IPS-20b (cell line): ENCODE measurements around the gene DRD4.

Experiments used
- H3K27ac ChIP-seq: one replicate; pipeline ENCODE4 v1.5.1; 2013; ENCODE audit warnings: low read length
- H3K27me3 ChIP-seq: 2 replicates; pipeline ENCODE4 v1.6.1; 2013; ENCODE audit warnings: mild to moderate bottlenecking, low read length, inconsistent platforms; ENCODE audit not compliant: insufficient read depth
- H3K36me3 ChIP-seq: 2 replicates; pipeline ENCODE4 v1.6.1; 2013; ENCODE audit warnings: low read depth, mild to moderate bottlenecking, inconsistent platforms, low read length, moderate library complexity; ENCODE audit not compliant: insufficient read depth
- H3K4me1 ChIP-seq: 2 replicates; pipeline ENCODE4 v1.6.1; 2013; ENCODE audit warnings: mild to moderate bottlenecking, control low read depth, inconsistent platforms, low read length, moderate library complexity; ENCODE audit not compliant: insufficient read depth
- H3K4me3 ChIP-seq: 2 replicates; pipeline ENCODE4 v1.5.1; 2013; ENCODE audit warnings: mild to moderate bottlenecking, low read length, inconsistent platforms
- H3K9ac ChIP-seq: 2 replicates; pipeline ENCODE4 v1.6.1; 2013; ENCODE audit warnings: low read depth, mild to moderate bottlenecking, inconsistent platforms, low read length, moderate library complexity
- H3K9me3 ChIP-seq: 2 replicates; pipeline ENCODE4 v1.6.1; 2013; ENCODE audit warnings: mild to moderate bottlenecking, low read depth, low read length, inconsistent platforms; ENCODE audit not compliant: insufficient read depth

Gene DRD4

DNA sequence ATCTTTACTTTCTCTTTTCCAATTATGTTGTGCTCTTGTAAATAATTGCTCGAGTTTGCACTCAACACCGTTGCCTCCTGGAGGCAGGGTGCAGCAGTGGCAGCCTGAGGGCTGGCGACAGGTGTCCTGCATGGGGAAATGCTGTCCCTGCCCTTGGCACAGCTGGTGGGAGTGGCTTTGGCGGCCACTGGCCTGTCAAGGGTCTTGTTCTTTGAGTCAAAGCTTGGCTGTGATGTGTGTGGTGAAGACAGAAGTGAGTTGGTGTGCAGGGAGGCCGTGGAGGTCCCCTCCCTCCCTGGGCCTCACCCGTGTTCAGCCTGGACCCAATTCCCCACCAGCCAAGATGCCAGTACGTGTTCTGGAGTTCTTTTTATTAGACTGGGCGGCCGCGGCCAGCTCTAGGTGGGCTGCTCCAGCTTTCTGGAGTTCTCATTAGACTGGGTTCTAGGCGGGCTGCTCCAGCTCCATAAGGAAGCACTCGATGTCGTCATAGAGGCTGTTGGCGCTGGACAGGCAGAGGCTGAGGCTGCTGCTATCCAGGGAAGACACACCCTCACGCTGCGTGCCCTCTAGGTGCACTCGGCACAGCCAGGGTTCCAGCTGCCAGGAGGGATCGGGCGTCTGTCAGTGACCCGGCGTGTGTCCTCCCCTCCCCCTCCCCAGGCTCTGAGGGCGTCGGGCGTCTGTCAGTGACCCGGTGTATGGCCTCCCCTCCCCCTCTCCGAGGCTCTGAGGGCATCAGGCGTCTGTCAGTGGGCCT lies 24.7 kb upstream of the DRD4 start:
- H3K4me1 ChIP-seq = no peaks in the 10 kb centered on the region
- no peak overlapping the region for H3K4me3 ChIP-seq
- H3K9ac ChIP-seq = no peak overlapping the region
- H3K27me3 ChIP-seq = no peaks in the 10 kb centered on the region
- no peaks in the 10 kb centered on the region for H3K9me3 ChIP-seq
- peaks cover 54% of the 10 kb centered on the region for H3K36me3 ChIP-seq
- H3K27ac ChIP-seq = no peak overlapping the region

DNA sequence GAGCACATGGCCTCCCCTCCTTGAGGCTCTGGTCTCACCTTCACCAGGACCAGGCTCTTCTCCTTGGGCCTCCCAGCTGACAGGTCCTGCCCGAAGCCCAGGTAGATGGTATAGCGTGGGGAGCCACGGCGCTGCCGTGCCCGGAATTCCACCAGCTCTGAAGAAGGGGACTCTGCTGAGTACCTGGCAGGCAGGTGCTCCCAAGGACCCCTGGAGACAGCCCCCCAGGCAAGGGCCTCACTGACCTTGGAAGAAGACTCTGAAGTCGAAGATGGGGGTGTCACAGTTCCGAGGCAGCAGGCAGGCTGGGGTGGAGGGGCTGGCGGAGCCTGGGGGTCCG lies 24.1 kb upstream of the DRD4 start:
- no peaks in the 10 kb centered on the region for H3K4me1 ChIP-seq
- peaks cover 49% of the 10 kb centered on the region for H3K36me3 ChIP-seq
- no peak overlapping the region for H3K4me3 ChIP-seq
- no peaks in the 10 kb centered on the region for H3K27me3 ChIP-seq
- no peaks in the 10 kb centered on the region for H3K9me3 ChIP-seq
- no peak overlapping the region for H3K27ac ChIP-seq
- H3K9ac ChIP-seq = no peak overlapping the region

DNA sequence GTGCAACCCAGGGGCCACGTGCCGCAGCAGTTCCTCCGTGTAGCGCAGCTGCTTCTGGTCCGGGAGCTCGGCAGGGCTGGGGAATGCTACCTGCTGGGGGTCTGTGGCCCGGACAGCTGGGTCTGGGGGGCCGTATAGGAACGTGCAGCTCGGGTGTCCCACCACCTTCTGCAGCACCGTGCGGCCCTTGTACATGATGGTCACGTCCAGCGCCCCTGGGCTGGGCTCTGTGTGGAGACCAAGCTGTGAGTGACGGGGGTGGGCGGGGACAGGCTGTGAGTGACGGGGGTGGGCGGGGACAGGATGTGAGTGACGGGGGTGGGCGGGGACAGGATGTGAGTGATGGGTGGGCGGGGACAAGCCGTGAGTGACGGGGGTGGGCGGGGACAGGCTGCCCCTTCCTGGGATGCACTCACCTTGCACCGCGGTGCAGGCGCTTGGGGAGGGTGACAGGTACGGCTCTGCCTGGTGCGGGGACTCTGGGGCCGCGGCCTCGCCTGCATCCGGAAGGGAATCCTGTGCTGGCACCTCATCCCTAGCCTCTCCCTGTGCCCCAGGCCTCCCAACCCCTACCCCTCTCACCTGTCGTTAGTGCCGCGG lies 23.6 kb upstream of the DRD4 start:
- no peak overlapping the region; the same call in 1 of the 2 replicates for H3K4me3 ChIP-seq
- peaks cover 44% of the 10 kb centered on the region for H3K36me3 ChIP-seq
- no peak overlapping the region for H3K27ac ChIP-seq
- H3K4me1 ChIP-seq = no peaks in the 10 kb centered on the region
- no peak overlapping the region for H3K9ac ChIP-seq
- no peaks in the 10 kb centered on the region for H3K27me3 ChIP-seq
- H3K9me3 ChIP-seq = no peaks in the 10 kb centered on the region

DNA sequence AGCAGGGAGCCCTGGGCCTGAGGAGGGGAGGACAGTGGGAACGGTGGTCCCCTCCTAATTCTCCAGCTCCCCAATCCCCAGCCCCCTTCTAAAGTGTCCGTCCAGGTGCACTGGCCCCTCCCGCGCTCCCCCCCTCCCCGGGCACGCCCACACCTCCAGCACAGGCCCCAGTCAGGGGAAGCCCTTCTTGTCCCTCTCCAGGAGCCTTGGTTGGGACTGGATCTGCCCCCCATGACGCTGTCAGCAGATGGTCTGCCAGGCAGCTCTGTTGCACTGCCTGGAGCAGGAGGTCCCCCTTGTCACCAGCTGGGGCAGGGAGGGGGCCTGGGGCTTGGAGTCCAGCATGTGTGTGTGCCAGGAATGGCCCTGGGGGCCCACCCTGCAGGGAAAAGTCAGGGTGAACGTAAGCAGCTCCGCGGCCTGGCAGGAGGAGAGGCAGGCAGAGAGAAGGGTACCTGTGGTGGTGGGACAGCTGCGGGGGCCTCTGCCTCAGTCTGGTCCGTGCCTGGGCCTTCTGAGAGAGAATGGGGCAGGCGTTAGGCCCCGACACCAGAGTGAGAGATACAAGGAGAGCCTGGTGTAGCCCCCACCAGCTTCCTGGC lies 22.9 kb upstream of the DRD4 start:
- no peak overlapping the region for H3K9ac ChIP-seq
- H3K27me3 ChIP-seq = no peaks in the 10 kb centered on the region
- no peak overlapping the region; the same call in 1 of the 2 replicates for H3K4me3 ChIP-seq
- peaks cover 37% of the 10 kb centered on the region for H3K36me3 ChIP-seq
- H3K9me3 ChIP-seq = no peaks in the 10 kb centered on the region
- H3K4me1 ChIP-seq = no peaks in the 10 kb centered on the region
- no peak overlapping the region for H3K27ac ChIP-seq

DNA sequence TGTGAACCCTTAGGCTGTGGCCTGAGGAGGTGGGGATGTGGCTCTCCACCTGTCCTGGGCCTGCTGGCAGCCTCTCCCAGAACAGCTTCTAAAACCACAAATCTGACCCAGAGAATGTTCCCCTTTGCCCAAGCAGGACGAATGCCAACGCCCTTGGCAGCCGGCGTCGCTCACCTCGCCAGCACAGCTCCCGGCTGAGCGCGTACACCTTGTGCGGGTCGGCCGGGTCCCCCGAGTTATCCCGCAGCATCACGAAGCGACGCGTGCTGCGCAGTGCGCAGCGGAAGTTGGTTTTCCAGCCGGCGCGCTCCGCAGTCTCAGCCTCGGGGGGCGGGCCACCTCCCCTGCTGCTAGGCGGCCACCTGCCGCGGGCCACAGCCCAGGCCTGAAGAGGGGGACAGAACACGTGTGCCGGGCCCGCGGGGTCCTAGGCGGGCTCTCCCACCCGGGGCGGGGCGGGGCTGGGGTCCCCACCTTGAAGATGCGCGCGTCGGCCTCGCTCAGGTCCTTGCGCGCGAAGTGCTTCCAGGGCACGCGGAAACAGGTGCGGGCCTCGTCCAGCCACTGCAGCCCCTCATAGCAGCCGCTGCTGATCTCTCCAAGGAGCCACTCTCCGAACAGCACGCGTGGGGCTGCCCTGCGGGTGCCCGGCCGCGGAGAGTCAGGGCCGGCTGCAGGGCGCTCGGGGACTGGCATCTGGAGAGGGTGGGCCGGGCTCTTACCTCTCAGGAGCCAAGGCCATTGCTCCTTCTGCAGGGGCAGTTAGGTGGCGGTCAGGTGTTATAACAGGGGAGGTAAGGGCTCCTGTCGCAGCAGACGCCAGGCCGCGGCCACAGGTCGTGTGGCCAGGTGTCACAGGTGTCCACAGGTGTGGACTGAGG lies 22.2 kb upstream of the DRD4 start:
- Histone ChIP-seq H3K9ac (peak overlapping the region; percentile 84; the same call in 1 of the 2 replicates), H3K4me1 (no peaks in the 10 kb centered on the region), H3K9me3 (no peaks in the 10 kb centered on the region), H3K27me3 (no peaks in the 10 kb centered on the region), H3K27ac (no peak overlapping the region), H3K4me3 (peak overlapping the region; percentile 76; the same call in 1 of the 2 replicates), H3K36me3 (peaks cover 31% of the 10 kb centered on the region)

DNA sequence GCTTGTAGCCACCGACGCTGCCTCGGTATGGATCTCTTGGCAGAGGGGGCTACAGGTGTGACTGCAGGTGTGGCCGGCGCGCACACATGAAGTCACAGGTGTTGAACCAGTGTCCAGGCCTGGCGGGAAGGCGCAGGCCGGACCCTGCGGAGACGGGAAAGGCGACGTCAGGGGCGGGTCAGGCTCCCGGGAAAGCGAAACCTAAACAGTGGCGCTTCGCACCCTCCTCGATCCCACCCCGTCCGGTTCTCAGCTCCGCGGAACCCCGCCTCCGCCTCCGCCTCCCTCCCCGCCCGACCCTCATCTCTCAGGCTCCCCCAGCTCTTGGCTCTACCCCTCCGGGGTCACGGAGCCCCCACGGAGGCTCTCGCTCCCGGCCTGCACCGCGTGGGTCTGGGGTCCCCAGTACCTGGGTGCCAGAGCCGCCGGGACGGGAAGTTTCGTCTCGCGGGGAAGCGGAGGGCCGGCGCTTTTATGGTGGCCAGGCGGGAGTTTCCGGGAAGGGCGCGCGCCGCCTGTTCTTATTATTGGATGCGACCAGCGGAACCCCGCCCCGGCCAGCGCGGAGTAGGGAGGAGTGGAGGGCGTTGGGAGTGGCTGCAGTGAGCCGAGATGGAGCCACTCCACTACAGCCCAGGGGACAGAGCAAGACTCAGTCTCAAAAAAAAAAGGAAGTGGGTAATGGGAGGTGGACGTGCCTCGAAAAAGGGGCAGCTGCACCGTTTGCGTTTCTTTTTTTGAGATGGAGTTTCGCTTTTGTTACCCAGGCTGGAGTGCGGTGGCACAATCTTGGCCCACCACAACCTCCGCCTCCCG lies 21.4 kb upstream of the DRD4 start, which contains the start of gene IRF7:
Gene IRF7, minus strand, starts transcription at position 447 of the 816 bp plus-strand sequence. CDS start 586 bp downstream, outside the sequence.
- Histone ChIP-seq H3K9me3 (no peaks in the 10 kb centered on the region), H3K4me1 (no peaks in the 10 kb centered on the region), H3K4me3 (peak within 1 kb of the TSS; percentile 76), H3K9ac (peak within 1 kb of the TSS; percentile 84), H3K36me3 (peaks cover 25% of the 10 kb centered on the region), H3K27me3 (no peaks in the 10 kb centered on the region), H3K27ac (peak within 1 kb of the TSS; percentile 56)

DNA sequence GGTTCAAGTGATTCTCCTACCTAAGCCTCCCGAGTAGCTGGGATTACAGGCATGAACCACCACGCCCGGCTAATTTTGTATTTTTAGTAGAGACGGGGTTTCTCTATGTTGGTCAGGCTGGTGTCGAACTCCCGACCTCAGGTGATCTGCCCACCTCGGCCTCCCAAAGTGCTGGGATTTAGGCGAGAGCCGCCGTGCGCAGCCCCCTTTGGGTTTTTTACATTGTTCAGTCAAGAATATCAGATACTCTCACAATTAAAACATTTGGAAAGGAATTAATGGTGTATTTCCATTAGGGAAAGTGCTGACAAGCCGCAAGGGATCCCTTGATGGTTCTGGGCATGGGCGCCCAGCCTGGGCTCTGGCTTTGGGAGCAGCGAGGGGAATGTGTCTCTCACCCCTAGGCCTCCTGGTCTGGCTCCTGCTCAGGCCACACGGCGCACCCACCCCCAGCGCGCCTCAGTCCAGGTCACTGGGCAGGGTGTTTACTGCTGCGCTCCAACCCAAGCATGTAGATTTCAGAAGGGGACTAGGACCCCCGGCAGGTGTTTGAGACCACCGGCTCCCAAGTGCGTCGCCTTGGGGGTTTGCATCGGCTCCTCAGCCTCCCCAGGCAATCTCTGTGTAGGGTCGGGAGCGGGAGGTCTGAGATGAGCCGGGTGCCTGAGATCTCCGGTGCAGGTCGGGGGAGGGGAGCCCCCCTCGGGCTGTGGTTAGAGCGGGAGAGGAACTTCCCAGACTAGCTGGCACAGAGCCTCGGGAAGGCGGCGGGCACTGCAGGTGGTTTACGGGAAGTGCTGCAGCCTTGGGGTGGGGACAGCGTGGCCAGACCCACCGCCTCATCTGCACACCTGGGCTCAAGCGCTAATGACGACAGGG lies 20.5 kb upstream of the DRD4 start:
- H3K9me3 ChIP-seq = no peaks in the 10 kb centered on the region
- peak overlapping the region; percentile 76; the same call in 1 of the 2 replicates for H3K4me3 ChIP-seq
- peak overlapping the region; percentile 84; the same call in 1 of the 2 replicates for H3K9ac ChIP-seq
- H3K27ac ChIP-seq = no peak overlapping the region
- no peaks in the 10 kb centered on the region for H3K4me1 ChIP-seq
- H3K27me3 ChIP-seq = no peaks in the 10 kb centered on the region
- H3K36me3 ChIP-seq = peaks cover 16% of the 10 kb centered on the region

DNA sequence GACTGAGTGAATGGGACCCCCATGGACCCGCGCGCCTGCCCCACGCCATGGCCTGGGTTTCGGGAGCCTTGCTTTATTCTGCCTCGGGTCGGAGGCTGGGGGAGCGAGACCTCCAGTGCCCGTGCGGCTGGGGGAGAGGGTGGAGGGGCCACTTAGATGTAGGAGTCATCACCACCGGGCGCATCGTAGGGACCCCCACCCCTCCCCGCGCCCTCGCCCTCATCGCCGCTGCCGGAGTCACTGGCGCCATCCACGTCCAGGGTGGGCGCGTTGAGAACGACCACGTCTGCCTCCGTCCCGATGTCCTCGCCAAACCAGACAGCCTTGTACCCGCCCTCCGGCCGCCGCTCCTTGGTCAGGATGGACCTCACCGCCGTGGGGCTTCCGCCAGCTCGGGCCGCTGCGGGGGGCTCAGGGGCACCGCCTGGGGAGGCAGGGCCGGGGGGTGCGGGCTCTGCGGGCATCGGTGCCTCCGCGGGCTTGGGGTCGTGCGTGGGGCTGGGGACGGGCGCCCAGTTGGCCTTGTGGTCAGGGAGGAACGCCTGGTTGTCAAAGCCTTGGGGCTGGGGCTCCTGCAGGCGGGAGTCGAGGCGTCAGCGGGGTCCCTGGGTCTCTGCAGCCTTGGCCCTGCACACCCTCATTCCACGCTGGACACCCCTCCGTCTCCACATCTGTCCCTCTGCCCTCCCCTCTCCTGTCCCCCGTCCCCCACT lies 19.7 kb upstream of the DRD4 start:
- Histone ChIP-seq H3K27me3 (no peaks in the 10 kb centered on the region), H3K9ac (no peak overlapping the region), H3K27ac (no peak overlapping the region), H3K36me3 (peaks cover 8% of the 10 kb centered on the region; the same call in 1 of the 2 replicates), H3K4me1 (no peaks in the 10 kb centered on the region), H3K9me3 (no peaks in the 10 kb centered on the region), H3K4me3 (no peak overlapping the region)

DNA sequence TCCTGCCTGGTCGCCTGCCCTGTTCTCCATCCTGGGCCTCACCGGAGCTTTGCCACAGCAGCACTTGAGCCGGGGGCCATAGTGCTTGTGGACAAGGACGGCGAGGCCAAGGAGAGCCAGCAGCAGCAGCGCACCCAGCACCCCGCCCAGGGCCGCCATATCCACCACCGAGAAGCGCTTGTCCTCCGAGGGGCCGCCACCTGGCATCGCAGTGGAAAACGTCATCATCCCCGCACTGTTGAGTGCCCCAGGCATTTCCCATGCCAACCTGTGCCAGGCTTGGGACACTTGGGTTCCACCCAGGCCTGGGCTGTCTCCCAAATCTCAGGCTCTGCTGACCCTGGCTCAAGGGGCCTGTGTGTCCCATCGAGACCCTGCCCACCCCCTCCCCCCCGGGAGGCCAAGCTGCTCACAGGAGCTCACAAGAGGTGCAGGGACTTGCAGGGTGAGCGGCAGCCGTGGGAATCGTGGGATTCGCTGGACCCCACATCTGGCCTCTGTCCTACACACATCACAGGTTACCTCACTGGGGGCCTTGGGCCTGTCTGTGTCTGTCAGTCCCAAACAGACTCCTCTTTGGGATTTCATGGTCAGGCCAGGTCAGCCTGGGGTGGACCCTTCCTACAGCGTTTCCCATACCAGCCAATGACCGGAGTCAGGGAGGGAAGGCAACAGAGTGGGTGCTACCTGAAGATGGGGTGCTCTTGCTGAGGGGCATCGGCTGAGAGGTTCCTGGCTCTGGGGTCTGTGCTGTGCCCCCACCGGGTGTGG lies 19.0 kb upstream of the DRD4 start:
- Histone ChIP-seq H3K9me3 (no peaks in the 10 kb centered on the region), H3K36me3 (0 out of 2 replicates have a peak, but pooled peaks cover 1% of the 10 kb centered on the region), H3K27ac (no peak overlapping the region), H3K4me1 (no peaks in the 10 kb centered on the region), H3K9ac (no peak overlapping the region), H3K27me3 (no peaks in the 10 kb centered on the region), H3K4me3 (no peak overlapping the region)
